KG1 (cell line): Measurements from ENCODE around the gene TMEM147.
"Not testable (repeated sequence)": the region's sequence is repeated elsewhere in the genome, so short reads cannot be mapped to it uniquely, and the experiment has no call there.

ENCODE experiments used
- DNase-seq: peaks from one replicate; lab custom pipeline; 2025; lab: John Stamatoyannopoulos, UW

TMEM147 gene

GRCh38 chr19:35563207-35563829 lies 17.9 kb downstream of the TMEM147 start, which contains the start of gene ATP4A:
Gene ATP4A (minus strand): TSS chr19:35563658. CDS start chr19:35563629, 29 bp downstream.
- no peak for DNase-seq

- no peak for DNase-seq
These were observed 19.8 kb downstream of the TMEM147 start for GRCh38 chr19:35565016-35565856.

GRCh38 chr19:35566738-35567137 lies 21.3 kb downstream of the TMEM147 start:
- DNase-seq, result no peak

GRCh38 chr19:35569281-35569781 lies 23.9 kb downstream of the TMEM147 start:
- DNase-seq, result no peak

GRCh38 chr19:35571406-35571965 lies 26.1 kb downstream of the TMEM147 start:
- no peak for DNase-seq

GRCh38 chr19:35577918-35578317 lies 32.5 kb downstream of the TMEM147 start:
- no peak for DNase-seq

- DNase-seq, result no peak
These were observed 33.3 kb downstream of the TMEM147 start for GRCh38 chr19:35578707-35579106.

DNA sequence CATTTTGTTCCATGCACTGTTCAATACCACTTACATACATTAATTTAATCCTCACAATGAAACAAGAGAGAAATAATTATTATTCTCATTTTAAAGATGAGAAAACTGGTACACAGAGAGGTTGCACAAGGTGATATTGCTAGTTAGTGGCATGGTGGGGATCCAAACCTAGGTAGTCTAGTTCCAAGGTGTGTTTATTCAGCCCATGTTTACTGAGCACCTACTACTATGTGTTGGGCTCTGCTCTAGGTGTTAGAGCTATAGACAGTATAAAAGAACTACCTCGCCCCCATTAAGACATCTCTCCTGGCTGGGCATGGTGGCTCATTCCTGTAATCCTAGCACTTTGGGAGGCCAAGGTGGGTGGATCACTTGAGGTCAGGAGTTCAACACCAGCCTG lies 37.3 kb downstream of the TMEM147 start:
- DNase-seq, result no peak

- DNase-seq, result no peak
These were observed 40.4 kb downstream of the TMEM147 start, which contains the start of gene PMIS2 for GRCh38 chr19:35585848-35586247. Gene PMIS2 (plus strand): TSS chr19:35586173. CDS start chr19:35586260, 87 bp downstream.

DNA sequence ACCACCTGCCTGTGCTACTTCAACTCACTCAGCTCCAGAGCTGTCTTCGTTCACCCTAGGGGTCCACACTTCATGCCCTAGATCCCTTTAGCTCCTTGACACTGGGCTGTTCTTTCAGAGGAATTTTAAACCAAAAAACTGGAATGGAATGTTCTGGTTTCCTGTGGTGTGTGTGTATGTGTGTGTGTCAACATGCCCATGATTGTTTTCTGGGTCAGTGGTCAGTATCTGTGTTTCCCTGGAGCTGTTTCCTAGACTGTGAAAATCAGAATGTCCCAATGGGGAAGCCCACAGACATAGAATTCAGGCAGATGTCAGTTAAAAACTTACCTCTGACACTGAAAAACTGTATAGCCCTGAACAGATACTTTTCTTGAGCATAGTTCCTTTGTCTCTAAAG lies 41.9 kb downstream of the TMEM147 start:
- no peak for DNase-seq

GRCh38 chr19:35590875-35591274 lies 45.4 kb downstream of the TMEM147 start:
- no peak for DNase-seq

DNA sequence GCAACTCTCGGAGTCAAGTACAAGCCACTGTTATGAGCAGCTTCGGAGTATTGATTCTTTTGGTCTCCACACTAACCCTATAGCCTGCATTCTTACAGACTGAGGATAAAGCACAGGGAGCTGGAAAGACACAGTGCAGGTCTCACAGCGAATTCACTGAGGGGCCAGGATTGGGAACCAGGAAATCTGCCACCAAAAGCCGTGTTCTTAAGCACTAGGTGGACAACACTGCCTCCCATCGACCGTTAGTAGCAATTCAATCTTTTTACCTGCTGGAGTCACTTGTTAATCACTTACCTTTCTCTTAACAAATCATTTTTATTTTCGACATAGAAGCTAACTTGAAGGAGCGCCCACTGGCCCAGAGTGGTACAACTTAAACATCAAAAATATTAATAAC lies 46.8 kb downstream of the TMEM147 start:
- DNase-seq, result no peak

GRCh38 chr19:35595026-35595425 lies 49.6 kb downstream of the TMEM147 start:
- DNase-seq, result not testable (repeated sequence)

GRCh38 chr19:35595928-35596327 lies 50.5 kb downstream of the TMEM147 start:
- no peak for DNase-seq

DNA sequence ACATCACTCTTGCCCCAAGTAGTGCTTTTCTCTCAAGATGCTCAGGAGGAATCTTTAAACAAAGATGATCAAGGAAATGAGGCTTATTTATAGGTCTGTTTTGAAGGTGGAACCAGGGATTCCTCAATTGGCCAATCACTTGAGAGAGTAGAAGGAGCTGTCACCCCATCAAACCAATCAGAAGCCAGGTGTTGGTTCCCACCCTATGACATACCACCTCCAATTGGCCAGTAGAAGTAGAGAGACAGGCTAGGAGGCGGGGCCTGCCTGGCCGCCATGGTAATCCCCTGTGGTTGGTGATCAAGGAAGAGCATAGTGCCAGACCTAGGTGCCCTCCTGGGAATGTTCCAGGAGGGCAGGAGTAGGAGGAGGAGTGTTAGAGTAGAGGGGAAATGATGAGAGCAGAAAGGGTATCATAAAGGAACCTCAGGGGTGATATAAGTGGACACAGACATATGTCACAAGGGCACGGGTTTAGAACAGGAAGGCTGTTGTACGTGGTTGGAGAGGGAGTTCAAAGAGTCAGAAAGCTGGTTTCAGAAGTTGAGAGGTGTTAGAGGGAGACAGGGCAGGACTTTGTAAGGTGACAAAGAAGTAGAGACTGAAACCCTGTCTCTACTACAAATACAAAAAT lies 51.1 kb downstream of the TMEM147 start:
- no peak for DNase-seq
